Natural killer cell (primary cell): ENCODE data around the gene SLC38A11. TPM values are rescaled to one million over a fixed set of nuclear protein-coding genes. Genes with fewer than 3 reads are reported as not detected.
A peak's percentile ranks its signal among the peaks of the same experiment; 100 is the strongest.

Experiments
- ATAC-seq, 3 donors: fragments of 150-1000 bp in 2 of 3; fragments of 200-7000 bp in 1 of 3; cut with Tn5 transposase; 1 replicate in 1 of 3; 2 replicates in 2 of 3; pipeline ENCODE4 v1.10.0; 2021; ENCODE audit warnings: mild to moderate bottlenecking in 2 of 3, moderate library complexity in 2 of 3
- DNase-seq, 2 donors: peaks; one replicate each; pipeline versions ENCODE4 v3.0.0 to v3.0.0-alpha.2; 2013 to 2021; ENCODE audit warnings: mixed read lengths in 1 of 2
- H3K27ac ChIP-seq: one replicate; pipeline ENCODE4 v1.5.1; 2013; ENCODE audit warnings: mild to moderate bottlenecking, low read length
- H3K27me3 ChIP-seq: one replicate; pipeline ENCODE4 v1.6.1; 2013; ENCODE audit warnings: low read length; ENCODE audit not compliant: control insufficient read depth, insufficient read depth
- H3K36me3 ChIP-seq: one replicate; pipeline ENCODE4 v1.6.1; 2013; ENCODE audit warnings: low read length; ENCODE audit not compliant: control insufficient read depth, insufficient read depth
- H3K4me1 ChIP-seq: one replicate; pipeline ENCODE4 v1.6.1; 2013; ENCODE audit warnings: low read length; ENCODE audit not compliant: control insufficient read depth, insufficient read depth
- H3K4me3 ChIP-seq: one replicate; pipeline ENCODE4 v1.5.1; 2013; ENCODE audit warnings: low read length
- H3K9me3 ChIP-seq: one replicate; pipeline ENCODE4 v1.6.1; 2013; ENCODE audit warnings: low read length; ENCODE audit not compliant: control insufficient read depth, insufficient read depth
- H3K27ac Mint-ChIP-seq, 2 donors: one replicate each; pipeline ENCODE4 v1.8.0; 2022; ENCODE audit warnings: mild to moderate bottlenecking in 2 of 2, mixed read lengths in 2 of 2, moderate library complexity in 1 of 2
- H3K27me3 Mint-ChIP-seq, 2 donors: one replicate each; pipeline ENCODE4 v1.8.0; 2022; ENCODE audit warnings: low read depth in 2 of 2, mixed read lengths in 2 of 2
- H3K36me3 Mint-ChIP-seq: one replicate; pipeline ENCODE4 v1.8.0; 2022; ENCODE audit warnings: mixed read lengths
- H3K4me1 Mint-ChIP-seq, 2 donors: one replicate each; pipeline ENCODE4 v1.8.0; 2022; ENCODE audit warnings: mixed read lengths in 2 of 2
- H3K4me3 Mint-ChIP-seq: one replicate; pipeline ENCODE4 v1.8.0; 2022; ENCODE audit warnings: mild to moderate bottlenecking, moderate library complexity, mixed read lengths
- H3K9me3 Mint-ChIP-seq, 2 donors: one replicate each; pipeline ENCODE4 v1.8.0; 2022; ENCODE audit warnings: mixed read lengths in 2 of 2
- WGBS: methylation state at CpG from one replicate; pipeline ENCODE4 v1.1.7; 2013; ENCODE audit warnings: missing lambda C conversion rate; ENCODE audit not compliant: insufficient coverage; 5-methylcytosine and 5-hydroxymethylcytosine counted together
- intact Hi-C: fragments of 100-400 bp; cut with micrococcal nuclease; formaldehyde crosslinking; loops from one replicate; pipeline ENCODE4 v1.14.2; 2022
- total RNA-seq, 4 donors: library from RNA; stranded (reverse); fragments of 120-200 nt in 1 of 4; gene quantifications; one replicate each; pipeline versions ENCODE4 v1.2.3 to v1.2.4, GENCODE V29; 2013 to 2022
- TF ChIP-seq, protein P1 (sequence below): fragments of 200-600 bp; IDR thresholded peaks from one replicate; pipeline ENCODE4 v1.8.0; 2022; ENCODE audit warnings: antibody characterized with exemption

SLC38A11 gene
- total RNA-seq, 3 donors from 2014 or later (not counting 1 experiment from before 2014, with no cell fraction given), result 0.66 TPM; not detected in 2

DNA sequence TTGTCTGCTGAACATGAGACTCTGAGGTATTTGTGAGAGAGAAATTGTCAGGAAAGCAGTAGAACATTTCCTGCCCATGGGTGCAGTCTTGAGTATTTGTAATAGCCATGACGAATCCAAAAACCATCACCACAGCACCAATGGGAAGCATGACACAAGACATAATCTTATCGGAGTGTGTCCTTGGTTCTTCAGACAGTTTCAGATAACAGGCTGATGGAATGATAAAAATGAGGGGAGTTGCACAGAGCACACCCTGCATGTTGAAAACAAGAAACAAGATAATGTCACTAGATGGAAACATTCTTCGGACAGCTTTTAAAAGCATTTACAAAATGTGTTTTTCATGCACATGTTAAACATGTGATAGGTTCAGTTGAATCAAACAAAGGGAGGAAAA, 56.9 kb downstream of the SLC38A11 start:
- no peaks in the 10 kb centered on the region for H3K36me3 ChIP-seq
- Mint-ChIP-seq H3K4me3 (no peak overlapping the region), H3K27ac (no peak overlapping the region), H3K9me3 (peaks cover 0 to 2% of the 10 kb centered on the region in 2 donors), H3K4me1 (peaks cover 4% of the 10 kb centered on the region in 2 donors), H3K27me3 (no peaks in the 10 kb centered on the region), H3K36me3 (no peaks in the 10 kb centered on the region)
- no peak for DNase-seq
- no peak overlapping the region for H3K27ac ChIP-seq
- no peaks in the 10 kb centered on the region for H3K27me3 ChIP-seq
- peak in 1 of 3 donors; percentile 80 for ATAC-seq
- H3K4me1 ChIP-seq, result no peaks in the 10 kb centered on the region
- WGBS, result 80% methylated on average over 3 of the region's 3 CpGs
- intact Hi-C loops, result no loop called here
- TF ChIP-seq, protein P1, sequence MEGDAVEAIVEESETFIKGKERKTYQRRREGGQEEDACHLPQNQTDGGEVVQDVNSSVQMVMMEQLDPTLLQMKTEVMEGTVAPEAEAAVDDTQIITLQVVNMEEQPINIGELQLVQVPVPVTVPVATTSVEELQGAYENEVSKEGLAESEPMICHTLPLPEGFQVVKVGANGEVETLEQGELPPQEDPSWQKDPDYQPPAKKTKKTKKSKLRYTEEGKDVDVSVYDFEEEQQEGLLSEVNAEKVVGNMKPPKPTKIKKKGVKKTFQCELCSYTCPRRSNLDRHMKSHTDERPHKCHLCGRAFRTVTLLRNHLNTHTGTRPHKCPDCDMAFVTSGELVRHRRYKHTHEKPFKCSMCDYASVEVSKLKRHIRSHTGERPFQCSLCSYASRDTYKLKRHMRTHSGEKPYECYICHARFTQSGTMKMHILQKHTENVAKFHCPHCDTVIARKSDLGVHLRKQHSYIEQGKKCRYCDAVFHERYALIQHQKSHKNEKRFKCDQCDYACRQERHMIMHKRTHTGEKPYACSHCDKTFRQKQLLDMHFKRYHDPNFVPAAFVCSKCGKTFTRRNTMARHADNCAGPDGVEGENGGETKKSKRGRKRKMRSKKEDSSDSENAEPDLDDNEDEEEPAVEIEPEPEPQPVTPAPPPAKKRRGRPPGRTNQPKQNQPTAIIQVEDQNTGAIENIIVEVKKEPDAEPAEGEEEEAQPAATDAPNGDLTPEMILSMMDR, result no peak
- no peaks in the 10 kb centered on the region for H3K9me3 ChIP-seq
- no peak overlapping the region for H3K4me3 ChIP-seq

DNA sequence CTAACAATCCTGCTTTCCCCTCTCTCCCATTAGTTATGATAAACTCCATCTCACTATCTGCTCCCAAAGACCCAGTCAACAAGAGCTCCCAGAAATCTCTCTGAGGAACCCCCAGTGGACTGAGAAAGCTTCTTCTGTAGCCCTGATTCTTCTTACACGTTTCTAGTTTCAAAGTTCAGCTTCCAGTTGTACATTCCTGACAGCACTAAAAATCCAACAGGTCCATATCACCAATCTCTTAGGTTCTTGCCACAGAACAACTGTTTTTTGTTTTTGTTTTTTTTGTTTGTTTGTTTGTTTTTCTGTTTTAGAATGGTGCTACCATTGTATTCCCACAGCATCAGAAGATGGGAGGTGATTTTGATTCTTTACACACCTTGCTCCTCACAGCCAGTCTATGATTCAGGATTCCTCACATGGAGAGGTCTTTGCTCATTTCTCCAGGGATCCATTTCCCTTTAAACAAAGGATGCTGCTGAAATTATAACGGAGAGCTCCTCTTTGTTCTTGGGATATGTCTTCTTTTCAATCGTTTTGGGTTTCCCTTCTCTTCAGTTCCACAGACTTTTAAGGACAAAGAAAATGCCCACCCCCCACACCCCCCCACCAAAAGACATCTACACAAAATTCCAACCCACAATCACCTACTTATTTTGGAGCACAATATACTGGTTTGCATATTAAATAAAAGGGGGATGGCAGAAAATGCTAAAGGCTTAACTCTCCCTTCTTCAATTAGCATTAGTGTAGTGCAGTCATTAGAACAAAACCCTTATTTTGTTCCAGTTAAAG, 57.7 kb downstream of the SLC38A11 start:
- no peak overlapping the region for H3K4me3 ChIP-seq
- ATAC-seq, result no peak
- H3K27ac Mint-ChIP-seq, result no peak overlapping the region
- H3K36me3 ChIP-seq, result no peaks in the 10 kb centered on the region
- WGBS, result 92% methylated on average over 3 of the region's 3 CpGs
- no peaks in the 10 kb centered on the region for H3K36me3 Mint-ChIP-seq
- H3K4me3 Mint-ChIP-seq, result no peak overlapping the region
- DNase-seq, result no peak
- peaks cover 0 to 2% of the 10 kb centered on the region in 2 donors for H3K9me3 Mint-ChIP-seq
- H3K27me3 ChIP-seq, result no peaks in the 10 kb centered on the region
- intact Hi-C loops, result no loop called here
- H3K27ac ChIP-seq, result no peak overlapping the region
- H3K4me1 ChIP-seq, result no peaks in the 10 kb centered on the region
- peaks cover 4% of the 10 kb centered on the region in 2 donors for H3K4me1 Mint-ChIP-seq
- H3K27me3 Mint-ChIP-seq, result no peaks in the 10 kb centered on the region
- TF ChIP-seq, protein P1, result no peak
- H3K9me3 ChIP-seq, result no peaks in the 10 kb centered on the region

DNA sequence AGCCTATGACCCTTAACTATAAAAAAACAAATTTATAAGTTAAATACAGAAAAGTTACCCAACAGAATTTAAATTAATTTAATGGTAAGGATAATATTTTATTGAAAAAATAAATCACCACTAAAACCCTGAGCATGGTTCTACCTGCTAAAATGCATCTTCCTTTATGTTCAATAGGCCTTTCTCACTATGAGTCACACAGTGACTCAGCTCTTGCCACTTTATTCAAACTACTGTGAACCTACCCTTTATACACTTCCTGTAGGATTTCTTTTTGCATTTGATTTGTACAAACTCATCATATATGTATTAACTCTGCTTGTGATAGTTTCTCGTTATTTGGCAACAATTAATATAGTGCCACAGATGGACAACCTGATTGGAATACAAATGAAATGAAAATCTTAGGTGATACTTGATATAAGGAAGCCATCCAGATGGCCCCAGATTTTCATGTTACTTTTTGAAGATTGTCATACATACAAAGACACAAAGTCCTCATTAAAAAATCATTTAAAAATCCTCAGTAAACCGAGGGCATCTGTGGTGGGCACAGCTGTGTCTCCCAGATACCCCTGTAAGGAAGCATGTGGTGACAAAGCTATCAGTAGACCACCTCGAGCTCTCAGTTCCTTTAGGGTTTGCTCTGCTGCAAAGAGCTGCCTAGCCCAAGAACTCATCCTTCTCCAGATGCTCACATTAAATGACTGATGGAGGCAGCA, 58.5 kb downstream of the SLC38A11 start:
- no peaks in the 10 kb centered on the region for H3K27me3 Mint-ChIP-seq
- Histone ChIP-seq H3K4me3 (no peak overlapping the region), H3K27me3 (no peaks in the 10 kb centered on the region), H3K4me1 (no peaks in the 10 kb centered on the region), H3K36me3 (no peaks in the 10 kb centered on the region), H3K27ac (no peak overlapping the region), H3K9me3 (no peaks in the 10 kb centered on the region)
- H3K27ac Mint-ChIP-seq, result no peak overlapping the region
- WGBS, result 0% methylated on average over 2 of the region's 3 CpGs
- TF ChIP-seq, protein P1, result no peak
- intact Hi-C loops, result no loop called here
- H3K4me3 Mint-ChIP-seq, result no peak overlapping the region
- peaks cover 0 to 2% of the 10 kb centered on the region in 2 donors for H3K9me3 Mint-ChIP-seq
- ATAC-seq (peak; percentile 52 to 70 (median 62)), DNase-seq (no peak)
- no peaks in the 10 kb centered on the region for H3K36me3 Mint-ChIP-seq
- H3K4me1 Mint-ChIP-seq, result peaks cover 4% of the 10 kb centered on the region in 2 donors
